Parathyroid adenoma (tissue), 2 donors: ENCODE results near the gene EIF3A.
"Not testable (repeated sequence)": the region's sequence is repeated elsewhere in the genome, so short reads cannot be mapped to it uniquely, and the experiment has no call there.

ENCODE experiments used
- H2AFZ ChIP-seq: fragments of 300-600 bp; sonication (generic); one replicate; pipeline ENCODE4 v1.7.0; 2017; ENCODE audit warnings: antibody characterized with exemption, mild to moderate bottlenecking
- H3K27ac ChIP-seq: fragments of 300-600 bp; sonication (generic); one replicate; pipeline ENCODE4 v1.7.0; 2017
- H3K27me3 ChIP-seq: fragments of 300-600 bp; sonication (generic); one replicate; pipeline ENCODE4 v1.7.0; 2017; ENCODE audit warnings: low read length; ENCODE audit not compliant: control insufficient read depth, insufficient read depth
- H3K36me3 ChIP-seq: fragments of 300-600 bp; sonication (generic); one replicate; pipeline ENCODE4 v1.7.0; 2017; ENCODE audit warnings: low read length; ENCODE audit not compliant: control insufficient read depth, insufficient read depth
- H3K4me1 ChIP-seq: fragments of 300-600 bp; sonication (generic); one replicate; pipeline ENCODE4 v1.7.0; 2017; ENCODE audit warnings: control low read depth
- H3K4me2 ChIP-seq: fragments of 300-600 bp; sonication (generic); one replicate; pipeline ENCODE4 v1.7.0; 2017; ENCODE audit warnings: low read length
- H3K4me3 ChIP-seq: fragments of 300-600 bp; sonication (generic); one replicate; pipeline ENCODE4 v1.7.0; 2017; ENCODE audit warnings: low read depth, low read length
- H3K79me2 ChIP-seq: fragments of 300-600 bp; sonication (generic); one replicate; pipeline ENCODE4 v1.7.0; 2017; ENCODE audit warnings: control low read depth
- H3K9ac ChIP-seq: fragments of 300-600 bp; sonication (generic); one replicate; pipeline ENCODE4 v1.7.0; 2017; ENCODE audit warnings: mild to moderate bottlenecking
- H3K9me3 ChIP-seq: fragments of 300-600 bp; sonication (generic); one replicate; pipeline ENCODE4 v1.7.0; 2017; ENCODE audit warnings: low read length; ENCODE audit not compliant: control insufficient read depth
- TF ChIP-seq, protein P1 (sequence below): fragments of 300-600 bp; sonication (generic); IDR thresholded peaks from one replicate; pipeline ENCODE4 v1.7.0; 2017; ENCODE audit warnings: antibody characterized with exemption, mild to moderate bottlenecking
- donor health status: primary hyperparathyroidism.

Gene EIF3A

GRCh38 chr10:119029613-119030420, 50.8 kb downstream of the EIF3A start, which contains the start of gene NANOS1:
Gene NANOS1 (plus strand): TSS chr10:119029714. CDS start chr10:119029802, 88 bp downstream.
- Histone ChIP-seq H3K4me1 (no peaks in the 10 kb centered on the region), H3K27ac (peak within 1 kb of the TSS; percentile 20), H3K36me3 (no peaks in the 10 kb centered on the region), H2AFZ (peak within 1 kb of the TSS; percentile 86), H3K9me3 (no peaks in the 10 kb centered on the region), H3K27me3 (no peaks in the 10 kb centered on the region), H3K79me2 (no peaks in the 10 kb centered on the region), H3K4me2 (peak within 1 kb of the TSS; percentile 63), H3K9ac (no peak within 1 kb of the TSS), H3K4me3 (no peak within 1 kb of the TSS)
- TF ChIP-seq, protein P1, sequence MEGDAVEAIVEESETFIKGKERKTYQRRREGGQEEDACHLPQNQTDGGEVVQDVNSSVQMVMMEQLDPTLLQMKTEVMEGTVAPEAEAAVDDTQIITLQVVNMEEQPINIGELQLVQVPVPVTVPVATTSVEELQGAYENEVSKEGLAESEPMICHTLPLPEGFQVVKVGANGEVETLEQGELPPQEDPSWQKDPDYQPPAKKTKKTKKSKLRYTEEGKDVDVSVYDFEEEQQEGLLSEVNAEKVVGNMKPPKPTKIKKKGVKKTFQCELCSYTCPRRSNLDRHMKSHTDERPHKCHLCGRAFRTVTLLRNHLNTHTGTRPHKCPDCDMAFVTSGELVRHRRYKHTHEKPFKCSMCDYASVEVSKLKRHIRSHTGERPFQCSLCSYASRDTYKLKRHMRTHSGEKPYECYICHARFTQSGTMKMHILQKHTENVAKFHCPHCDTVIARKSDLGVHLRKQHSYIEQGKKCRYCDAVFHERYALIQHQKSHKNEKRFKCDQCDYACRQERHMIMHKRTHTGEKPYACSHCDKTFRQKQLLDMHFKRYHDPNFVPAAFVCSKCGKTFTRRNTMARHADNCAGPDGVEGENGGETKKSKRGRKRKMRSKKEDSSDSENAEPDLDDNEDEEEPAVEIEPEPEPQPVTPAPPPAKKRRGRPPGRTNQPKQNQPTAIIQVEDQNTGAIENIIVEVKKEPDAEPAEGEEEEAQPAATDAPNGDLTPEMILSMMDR = no peak

DNA sequence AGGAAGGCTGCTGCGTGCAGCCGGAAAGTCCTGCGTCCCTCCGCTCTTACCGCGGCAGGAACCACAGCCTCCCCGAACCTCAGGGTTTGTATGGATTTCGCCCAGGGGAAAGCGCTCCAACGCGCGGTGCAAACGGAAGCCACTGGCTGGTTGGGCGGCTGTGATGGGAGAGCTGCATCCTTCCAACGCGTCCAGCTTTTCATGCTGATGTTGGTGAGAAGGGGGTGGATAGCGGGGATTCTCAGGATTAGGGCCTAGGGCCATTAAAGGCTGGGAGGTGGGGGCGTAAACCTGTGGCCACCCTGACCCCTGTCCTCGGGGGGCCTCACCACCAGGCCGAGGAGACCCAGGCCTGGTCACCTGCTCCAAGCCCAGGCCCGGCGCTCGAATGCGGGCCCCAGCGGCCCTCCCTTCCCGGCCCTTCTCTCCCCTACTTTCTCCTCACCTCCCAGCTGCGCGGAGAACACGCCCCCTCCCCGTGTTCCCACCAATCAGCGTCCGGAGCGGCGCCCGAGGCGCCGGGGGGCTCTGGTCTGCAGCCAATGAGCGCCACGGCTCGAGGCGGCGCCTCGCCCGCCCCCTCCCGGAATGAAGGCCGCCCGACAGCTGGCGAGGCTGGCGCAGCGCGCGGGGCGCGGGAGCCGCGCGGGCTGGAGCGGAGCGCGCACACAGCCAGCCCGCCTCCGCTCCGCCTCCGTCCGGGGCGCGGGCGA, 51.6 kb downstream of the EIF3A start:
- H3K27me3 ChIP-seq = no peaks in the 10 kb centered on the region
- H3K4me2 ChIP-seq = peak overlapping the region; percentile 13

GRCh38 chr10:119028445-119028899, 52.1 kb downstream of the EIF3A start:
- H3K4me1 ChIP-seq, H3K4me3 ChIP-seq, H3K4me2 ChIP-seq, H3K79me2 ChIP-seq, H3K9me3 ChIP-seq, H3K27me3 ChIP-seq, H3K9ac ChIP-seq, H3K36me3 ChIP-seq: not testable (repeated sequence)
- H3K27ac ChIP-seq = peak overlapping the region; percentile 20
- H2AFZ ChIP-seq = peak overlapping the region; percentile 83

More for the DNA sequence above, 51.6 kb downstream of the EIF3A start:
- Histone ChIP-seq H3K4me1 (no peaks in the 10 kb centered on the region), H3K27ac (peak overlapping the region; percentile 20), H3K79me2 (no peaks in the 10 kb centered on the region), H2AFZ (peak overlapping the region; percentile 83), H3K9me3 (no peaks in the 10 kb centered on the region), H3K9ac (no peak overlapping the region), H3K36me3 (no peaks in the 10 kb centered on the region), H3K4me3 (no peak overlapping the region)
- TF ChIP-seq, protein P1 = peak; percentile 32

DNA sequence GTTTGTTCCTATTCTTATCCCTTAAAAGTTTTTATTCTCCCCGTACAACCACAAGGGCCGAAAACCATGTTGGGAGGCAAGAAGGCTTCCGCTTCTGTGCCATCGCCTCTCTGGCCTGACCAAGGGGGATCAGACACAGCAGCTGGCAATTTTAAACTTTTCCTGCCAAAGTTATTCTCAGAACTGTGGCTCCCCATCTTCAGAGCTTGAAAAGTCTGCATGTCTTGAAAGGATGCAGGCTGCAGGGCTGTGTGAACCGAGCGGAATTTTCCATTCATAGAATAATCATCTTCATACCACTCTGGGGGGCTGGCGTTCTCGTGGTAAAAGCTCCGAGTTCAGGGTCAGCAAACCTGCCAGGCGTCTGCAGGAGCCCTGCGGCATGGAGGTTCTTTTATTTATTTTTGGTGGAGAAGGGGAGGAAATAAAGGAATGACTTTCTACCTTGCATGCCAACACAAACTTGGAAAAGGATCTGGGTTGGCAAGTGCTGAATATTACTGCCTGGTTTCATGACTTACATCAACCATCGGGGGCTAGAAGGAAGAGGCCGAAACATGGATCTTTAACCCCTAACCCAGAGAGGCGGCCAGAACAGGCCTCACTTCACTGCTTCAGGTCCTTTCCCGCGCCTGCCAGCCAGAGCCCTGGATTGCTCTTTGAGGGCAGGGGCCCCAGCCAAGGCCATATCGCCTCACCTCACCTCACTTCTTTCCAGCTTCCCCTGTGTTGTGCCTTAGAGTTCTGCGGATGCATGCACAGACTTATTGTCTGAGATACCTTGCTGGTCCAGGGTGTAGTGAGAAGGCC, 54.1 kb downstream of the EIF3A start:
- TF ChIP-seq, protein P1 = no peak
- Histone ChIP-seq H3K27ac (no peak overlapping the region), H3K4me1 (no peaks in the 10 kb centered on the region), H3K36me3 (no peaks in the 10 kb centered on the region), H3K9me3 (no peaks in the 10 kb centered on the region), H3K79me2 (no peaks in the 10 kb centered on the region), H3K4me2 (no peak overlapping the region), H3K4me3 (no peak overlapping the region), H3K27me3 (no peaks in the 10 kb centered on the region), H2AFZ (no peak overlapping the region), H3K9ac (no peak overlapping the region)

DNA sequence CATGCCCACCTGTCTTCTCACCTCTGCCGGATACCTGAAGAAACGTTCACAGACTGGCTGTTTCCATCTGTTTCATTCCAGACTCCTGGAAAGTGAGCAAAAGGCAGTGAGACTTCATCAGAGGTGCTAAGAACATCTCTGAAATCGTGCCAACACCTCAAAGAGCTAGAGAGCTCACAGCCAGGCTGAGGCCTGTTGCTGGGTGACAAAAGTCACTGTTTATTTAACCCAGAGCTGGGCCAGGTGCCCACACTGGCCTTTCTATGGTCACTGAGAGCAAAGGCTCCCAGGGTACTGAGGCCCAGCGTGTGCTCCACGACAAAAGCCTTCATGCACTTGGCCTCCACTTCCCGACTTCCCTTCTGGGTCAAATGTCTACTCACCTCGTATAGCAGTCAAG, 54.8 kb downstream of the EIF3A start:
- Histone ChIP-seq H2AFZ (no peak overlapping the region), H3K27ac (no peak overlapping the region)

More for the DNA sequence above, 54.8 kb downstream of the EIF3A start:
- no peaks in the 10 kb centered on the region for H3K4me1 ChIP-seq
- H3K4me3 ChIP-seq = no peak overlapping the region
- no peaks in the 10 kb centered on the region for H3K79me2 ChIP-seq
- H3K9me3 ChIP-seq = no peaks in the 10 kb centered on the region
- no peaks in the 10 kb centered on the region for H3K27me3 ChIP-seq
- H3K4me2 ChIP-seq = no peak overlapping the region
- TF ChIP-seq, protein P1 = no peak
- H3K36me3 ChIP-seq = no peaks in the 10 kb centered on the region
- H3K9ac ChIP-seq = no peak overlapping the region
